ENCODE results near the gene TRIM9.

- TF ChIP-seq CTCF (IDR thresholded peaks at IDR 0.05) (no peak), POLR2AphosphoS5 (IDR thresholded peaks at IDR 0.05) (no peak), POLR2A (IDR thresholded peaks at IDR 0.05) (no peak)
Measured at GRCh38 chr14:51067295-51067694, 27.6 kb downstream of the TRIM9 start.
